Muscle layer of duodenum (tissue), 2 donors: ENCODE data around the gene WDFY4.

Experiments
- H3K27ac ChIP-seq: one replicate; pipeline ENCODE4 v1.7.0; 2013; ENCODE audit warnings: mild to moderate bottlenecking, low read length
- H3K27me3 ChIP-seq: one replicate; pipeline ENCODE4 v1.7.0; 2013; ENCODE audit warnings: low read depth, mild to moderate bottlenecking, control low read depth, low read length
- H3K36me3 ChIP-seq, 2 donors: one replicate each; pipeline ENCODE4 v1.7.0; 2013; ENCODE audit warnings: low read length in 2 of 2, control low read depth in 1 of 2, mild to moderate bottlenecking in 1 of 2; ENCODE audit not compliant: insufficient read depth in 2 of 2, control insufficient read depth in 1 of 2
- H3K4me1 ChIP-seq, 2 donors: one replicate each; pipeline ENCODE4 v1.7.0; 2013; ENCODE audit warnings: low read length in 2 of 2, mild to moderate bottlenecking in 2 of 2, control low read depth in 1 of 2, moderate library complexity in 1 of 2; ENCODE audit not compliant: insufficient read depth in 2 of 2, control insufficient read depth in 1 of 2
- H3K4me3 ChIP-seq, 2 donors: one replicate each; pipeline ENCODE4 v1.7.0; 2013; ENCODE audit warnings: low read length in 2 of 2, low read depth in 1 of 2, mild to moderate bottlenecking in 1 of 2
- H3K9me3 ChIP-seq, 2 donors: one replicate each; pipeline ENCODE4 v1.7.0; 2013; ENCODE audit warnings: low read length in 2 of 2, control low read depth in 1 of 2, mild to moderate bottlenecking in 1 of 2; ENCODE audit not compliant: control insufficient read depth in 1 of 2
- donor health status: healthy.

Gene WDFY4

GRCh38 chr10:48880016-48880705 lies 195.5 kb downstream of the WDFY4 start:
- Histone ChIP-seq H3K36me3 (no peaks in the 10 kb centered on the region), H3K27me3 (no peaks in the 10 kb centered on the region), H3K4me3 (no peak overlapping the region), H3K27ac (no peak overlapping the region), H3K9me3 (no peaks in the 10 kb centered on the region), H3K4me1 (no peaks in the 10 kb centered on the region)

DNA sequence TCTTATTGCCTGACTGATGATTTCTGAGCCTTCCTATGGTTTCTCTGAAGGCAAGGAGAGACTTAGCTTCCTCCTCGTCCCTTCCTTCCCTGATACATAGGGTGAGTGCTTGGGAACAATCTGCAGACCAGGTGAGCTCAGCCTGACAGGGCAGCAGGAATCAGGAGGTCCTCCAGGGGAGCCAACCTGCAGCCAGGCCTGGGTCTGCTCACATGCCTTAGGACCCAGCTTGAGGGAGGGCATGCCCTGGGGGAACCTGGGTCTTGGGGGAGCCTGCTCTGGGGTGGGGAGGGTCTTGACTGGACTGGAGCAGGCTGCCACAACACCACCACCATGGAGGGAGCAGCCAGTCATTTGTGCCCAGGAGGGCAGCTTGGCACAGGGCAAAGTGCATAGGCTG lies 197.3 kb downstream of the WDFY4 start:
- Histone ChIP-seq H3K27me3 (no peaks in the 10 kb centered on the region), H3K27ac (no peak overlapping the region), H3K36me3 (no peaks in the 10 kb centered on the region), H3K9me3 (no peaks in the 10 kb centered on the region), H3K4me1 (no peaks in the 10 kb centered on the region), H3K4me3 (no peak overlapping the region)

- Histone ChIP-seq H3K9me3 (no peaks in the 10 kb centered on the region), H3K27ac (no peak overlapping the region), H3K4me1 (no peaks in the 10 kb centered on the region), H3K4me3 (no peak overlapping the region), H3K36me3 (no peaks in the 10 kb centered on the region), H3K27me3 (no peaks in the 10 kb centered on the region)
Measured at GRCh38 chr10:48882881-48883280, 198.2 kb downstream of the WDFY4 start.

GRCh38 chr10:48883701-48884100 lies 199.0 kb downstream of the WDFY4 start:
- Histone ChIP-seq H3K27ac (no peak overlapping the region), H3K9me3 (no peaks in the 10 kb centered on the region), H3K4me1 (no peaks in the 10 kb centered on the region), H3K27me3 (no peaks in the 10 kb centered on the region), H3K4me3 (no peak overlapping the region), H3K36me3 (no peaks in the 10 kb centered on the region)

DNA sequence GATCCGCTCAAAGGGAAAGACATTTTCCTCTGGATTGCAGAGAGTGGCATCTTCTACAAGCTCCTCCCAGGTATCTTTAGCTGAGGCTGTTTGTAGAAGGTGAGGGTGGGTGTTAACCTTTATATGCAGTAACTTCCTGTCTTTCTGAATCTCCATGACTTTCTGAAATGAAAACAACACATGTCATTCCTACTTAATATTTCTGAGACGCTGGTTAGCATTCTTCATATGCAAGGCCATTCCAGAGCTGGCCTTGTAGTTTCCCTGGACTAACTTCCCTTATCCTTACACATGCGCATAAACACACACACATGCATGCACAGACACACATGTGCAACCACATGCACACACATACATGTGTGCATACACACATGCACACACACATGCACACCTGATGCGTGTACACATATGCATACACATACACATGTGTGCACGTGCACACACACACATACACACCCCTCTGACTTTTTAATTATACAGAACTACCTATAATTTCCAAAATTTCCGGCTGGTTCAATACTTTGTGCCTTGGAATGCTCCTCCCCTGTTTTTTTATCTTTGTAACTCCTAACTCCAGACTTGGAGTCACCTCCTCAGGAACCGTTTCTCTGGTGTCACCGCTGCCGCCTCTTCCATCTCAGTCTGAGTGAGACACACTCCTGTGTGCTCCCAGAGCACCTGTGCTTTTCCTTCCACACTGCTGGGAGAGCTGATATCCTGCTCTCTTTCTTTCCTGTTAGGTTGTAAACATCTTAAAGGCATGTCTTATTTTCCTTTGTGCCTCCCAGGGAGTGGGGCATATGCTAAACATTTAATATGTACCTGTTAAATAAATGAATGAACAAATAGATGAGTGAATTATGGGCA lies 199.7 kb downstream of the WDFY4 start:
- Histone ChIP-seq H3K27ac (no peak overlapping the region), H3K4me1 (no peaks in the 10 kb centered on the region), H3K27me3 (no peaks in the 10 kb centered on the region), H3K36me3 (no peaks in the 10 kb centered on the region), H3K4me3 (no peak overlapping the region), H3K9me3 (no peaks in the 10 kb centered on the region)

DNA sequence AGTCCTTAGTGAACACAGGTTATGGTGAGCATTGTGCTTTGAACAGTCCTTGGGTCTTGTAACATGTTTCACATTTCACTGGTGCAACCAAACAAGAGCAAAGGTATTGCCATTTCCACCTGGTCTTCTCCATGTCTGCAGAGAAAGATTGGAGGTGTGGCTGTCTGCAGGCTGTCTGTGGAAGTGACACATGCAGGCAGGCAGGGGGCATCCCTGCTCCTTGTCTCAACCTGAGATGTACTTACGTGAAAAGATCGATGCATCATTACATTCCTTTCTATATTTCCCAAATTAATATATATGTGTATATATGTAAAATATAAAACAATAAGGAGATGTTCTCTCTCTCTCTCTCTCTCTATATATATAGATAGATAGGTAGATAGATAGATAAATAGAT lies 200.7 kb downstream of the WDFY4 start:
- H3K36me3 ChIP-seq, result no peaks in the 10 kb centered on the region
- no peaks in the 10 kb centered on the region for H3K9me3 ChIP-seq
- no peaks in the 10 kb centered on the region for H3K4me1 ChIP-seq
- H3K27me3 ChIP-seq, result no peaks in the 10 kb centered on the region
- no peak overlapping the region for H3K4me3 ChIP-seq
- no peak overlapping the region for H3K27ac ChIP-seq

- H3K27me3 ChIP-seq, result no peaks in the 10 kb centered on the region
- H3K4me1 ChIP-seq, result no peaks in the 10 kb centered on the region
- no peaks in the 10 kb centered on the region for H3K9me3 ChIP-seq
- no peak overlapping the region for H3K27ac ChIP-seq
- H3K36me3 ChIP-seq, result no peaks in the 10 kb centered on the region
- H3K4me3 ChIP-seq, result no peak overlapping the region
Measured at GRCh38 chr10:48887982-48888381, 203.3 kb downstream of the WDFY4 start.

DNA sequence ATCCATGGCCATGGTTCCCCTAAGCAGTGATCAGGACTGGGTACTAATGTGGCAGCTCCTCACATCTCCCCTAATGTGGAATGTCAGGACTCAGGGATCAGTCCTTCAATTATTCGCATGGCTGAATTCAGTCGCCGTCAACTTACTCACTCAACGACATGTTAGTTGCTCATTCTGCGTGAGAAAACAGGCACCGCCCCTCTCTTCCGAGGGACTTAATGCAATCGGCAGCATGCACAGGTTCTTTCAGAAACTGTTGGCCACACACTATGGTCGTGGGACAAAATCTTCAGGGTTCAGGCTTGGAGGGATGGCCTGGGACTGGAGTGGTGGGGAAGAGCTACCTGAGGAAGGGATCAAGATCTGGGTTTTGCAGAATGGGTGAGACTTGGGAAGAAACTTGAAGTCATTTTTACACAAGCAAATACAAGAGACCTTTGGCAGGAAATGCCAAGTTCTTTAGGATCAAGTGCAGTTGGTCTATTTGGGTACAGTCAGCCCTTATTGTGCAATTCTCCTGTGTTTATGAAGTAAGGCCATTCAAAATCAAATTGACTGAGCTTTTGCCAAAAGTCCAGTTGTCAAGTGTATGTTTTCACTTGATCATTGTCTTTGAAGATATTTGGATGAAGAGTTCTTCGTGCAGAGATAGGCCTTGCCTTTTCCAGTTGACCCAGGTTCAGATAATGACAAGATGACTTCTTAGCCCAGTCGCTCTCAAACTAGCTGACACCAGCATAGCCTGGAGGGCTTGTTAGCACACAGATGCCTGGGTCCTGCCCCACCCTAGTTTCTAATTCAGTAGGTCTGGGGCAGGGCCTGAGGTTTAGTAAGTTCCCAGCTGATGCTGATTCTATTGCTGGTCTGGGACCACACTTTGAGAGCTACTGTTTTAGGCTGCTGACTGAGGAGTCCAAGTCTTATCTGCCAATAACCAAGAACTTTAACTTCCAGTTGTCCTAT lies 206.5 kb downstream of the WDFY4 start:
- H3K27me3 ChIP-seq, result no peaks in the 10 kb centered on the region
- no peaks in the 10 kb centered on the region for H3K4me1 ChIP-seq
- H3K4me3 ChIP-seq, result no peak overlapping the region
- no peaks in the 10 kb centered on the region for H3K36me3 ChIP-seq
- no peaks in the 10 kb centered on the region for H3K9me3 ChIP-seq
- no peak overlapping the region for H3K27ac ChIP-seq

GRCh38 chr10:48894911-48895802 lies 210.5 kb downstream of the WDFY4 start:
- Histone ChIP-seq H3K27ac (no peak overlapping the region), H3K4me1 (no peaks in the 10 kb centered on the region), H3K36me3 (no peaks in the 10 kb centered on the region), H3K4me3 (no peak overlapping the region), H3K9me3 (no peaks in the 10 kb centered on the region), H3K27me3 (no peaks in the 10 kb centered on the region)

GRCh38 chr10:48895803-48896195 lies 211.1 kb downstream of the WDFY4 start:
- no peak overlapping the region for H3K4me3 ChIP-seq
- no peaks in the 10 kb centered on the region for H3K36me3 ChIP-seq
- no peak overlapping the region for H3K27ac ChIP-seq
- no peaks in the 10 kb centered on the region for H3K4me1 ChIP-seq
- no peaks in the 10 kb centered on the region for H3K9me3 ChIP-seq
- H3K27me3 ChIP-seq, result no peaks in the 10 kb centered on the region
